GM12801 (cell line): ENCODE results near the gene C16orf86.

Experiments used
- CTCF ChIP-seq: IDR thresholded peaks from one replicate; pipeline ENCODE4 v1.5.1; 2011; ENCODE audit warnings: control low read depth; ENCODE audit not compliant: insufficient read length; ENCODE audit errors: extremely low read depth

The C16orf86 gene

GRCh38 chr16:67672306-67672705, 5.7 kb downstream of the C16orf86 start:
- no peak for TF ChIP-seq CTCF

GRCh38 chr16:67672739-67673662, 6.4 kb downstream of the C16orf86 start:
- TF ChIP-seq CTCF: peak; percentile 23

- TF ChIP-seq CTCF: no peak
Measured at GRCh38 chr16:67673712-67674580, 7.3 kb downstream of the C16orf86 start.

GRCh38 chr16:67674851-67675578, 8.4 kb downstream of the C16orf86 start:
- no peak for TF ChIP-seq CTCF

- no peak for TF ChIP-seq CTCF
Measured at GRCh38 chr16:67675579-67675935, 8.9 kb downstream of the C16orf86 start.

GRCh38 chr16:67675999-67676398, 9.4 kb downstream of the C16orf86 start:
- TF ChIP-seq CTCF: no peak

GRCh38 chr16:67676516-67676915, 9.9 kb downstream of the C16orf86 start:
- no peak for TF ChIP-seq CTCF
